ENCODE measurements around the gene FBXW9.
"Not testable (repeated sequence)": the region's sequence is repeated elsewhere in the genome, so short reads cannot be mapped to it uniquely, and the experiment has no call there.

The FBXW9 gene

DNA sequence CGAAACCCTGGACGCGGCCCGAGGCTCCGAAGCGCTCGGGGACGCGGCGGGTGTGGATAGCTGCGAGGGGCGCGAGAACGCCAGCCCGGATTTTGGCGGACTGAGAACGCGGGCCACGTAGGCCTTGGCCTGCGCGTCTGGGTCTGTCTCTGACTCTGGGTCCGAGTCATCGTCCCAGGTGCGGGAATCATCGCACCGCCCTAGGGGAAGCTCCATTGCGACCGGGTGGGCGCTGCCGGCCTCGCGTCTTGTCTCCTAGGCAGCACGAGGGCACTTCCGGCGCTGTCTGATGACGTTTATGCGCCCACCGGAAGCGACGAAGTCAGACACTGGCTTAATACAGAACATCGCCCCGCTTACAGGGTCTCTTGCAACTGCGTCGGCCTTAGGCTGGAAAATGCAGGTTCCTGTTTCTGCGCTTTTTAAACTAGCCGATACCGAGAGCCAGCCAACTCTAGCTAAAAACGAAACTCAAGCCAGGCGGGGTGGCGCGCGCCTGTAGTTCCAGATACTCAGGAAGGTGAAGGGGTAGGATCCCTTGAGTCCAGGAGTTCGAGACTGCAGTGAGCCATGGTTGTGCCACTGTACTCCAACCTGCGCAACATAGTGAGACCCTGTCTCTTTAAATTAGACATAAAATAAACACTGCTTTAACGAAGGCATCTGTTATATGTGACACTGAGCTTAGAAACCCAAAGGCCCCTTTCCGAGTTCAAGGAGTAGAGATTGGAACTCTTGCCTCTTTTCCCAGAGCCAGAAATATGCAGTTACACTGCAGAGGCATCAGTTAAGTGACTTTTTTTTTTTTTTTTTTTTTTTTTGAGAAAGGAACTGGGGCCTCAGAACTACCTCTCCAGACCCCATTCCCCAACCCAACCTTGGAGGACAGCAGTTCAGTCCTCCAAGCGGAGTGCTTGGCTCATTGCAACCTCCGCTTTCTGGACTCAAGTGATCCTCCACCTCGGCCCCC is at the start of gene FBXW9:
Gene FBXW9, minus strand, starts transcription at position 266 of the 970 bp plus-strand sequence. Its CDS starts 50 bp downstream, at position 216.
- DNase-seq = peak; percentile 45

DNA sequence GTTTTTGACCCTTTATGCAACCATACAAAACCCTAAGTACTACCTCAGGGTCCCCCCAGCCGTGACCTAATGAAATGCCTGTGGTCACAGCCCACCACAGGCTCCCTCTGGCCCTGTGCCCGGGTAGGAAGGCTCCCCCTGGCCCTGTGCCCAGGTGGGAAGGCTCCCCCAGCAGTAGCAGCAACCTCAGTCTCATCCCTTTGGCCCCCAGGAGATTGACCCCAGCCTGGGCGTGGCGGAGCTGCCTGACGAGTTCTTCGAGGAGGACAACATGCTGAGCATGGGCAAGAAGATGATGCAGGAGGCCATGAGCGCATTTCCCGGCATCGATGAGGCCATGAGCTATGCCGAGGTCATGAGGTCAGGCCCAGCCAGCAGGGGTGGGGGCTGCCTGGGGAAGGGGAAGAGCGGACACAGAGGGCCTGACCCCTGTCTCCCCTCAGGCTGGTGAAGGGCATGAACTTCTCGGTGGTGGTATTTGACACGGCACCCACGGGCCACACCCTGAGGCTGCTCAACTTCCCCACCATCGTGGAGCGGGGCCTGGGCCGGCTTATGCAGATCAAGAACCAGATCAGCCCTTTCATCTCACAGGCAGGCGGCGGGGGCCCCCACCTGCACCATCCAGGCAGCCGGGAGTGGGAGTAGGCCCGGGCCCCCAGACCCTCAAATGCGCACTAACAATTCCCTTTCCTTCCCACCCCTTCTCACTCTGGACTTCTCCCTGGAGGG is 48.9 kb upstream of the FBXW9 start:
- DNase-seq = no peak

GRCh38 chr19:12737835-12738351 is 41.5 kb upstream of the FBXW9 start:
- no peak for DNase-seq

DNA sequence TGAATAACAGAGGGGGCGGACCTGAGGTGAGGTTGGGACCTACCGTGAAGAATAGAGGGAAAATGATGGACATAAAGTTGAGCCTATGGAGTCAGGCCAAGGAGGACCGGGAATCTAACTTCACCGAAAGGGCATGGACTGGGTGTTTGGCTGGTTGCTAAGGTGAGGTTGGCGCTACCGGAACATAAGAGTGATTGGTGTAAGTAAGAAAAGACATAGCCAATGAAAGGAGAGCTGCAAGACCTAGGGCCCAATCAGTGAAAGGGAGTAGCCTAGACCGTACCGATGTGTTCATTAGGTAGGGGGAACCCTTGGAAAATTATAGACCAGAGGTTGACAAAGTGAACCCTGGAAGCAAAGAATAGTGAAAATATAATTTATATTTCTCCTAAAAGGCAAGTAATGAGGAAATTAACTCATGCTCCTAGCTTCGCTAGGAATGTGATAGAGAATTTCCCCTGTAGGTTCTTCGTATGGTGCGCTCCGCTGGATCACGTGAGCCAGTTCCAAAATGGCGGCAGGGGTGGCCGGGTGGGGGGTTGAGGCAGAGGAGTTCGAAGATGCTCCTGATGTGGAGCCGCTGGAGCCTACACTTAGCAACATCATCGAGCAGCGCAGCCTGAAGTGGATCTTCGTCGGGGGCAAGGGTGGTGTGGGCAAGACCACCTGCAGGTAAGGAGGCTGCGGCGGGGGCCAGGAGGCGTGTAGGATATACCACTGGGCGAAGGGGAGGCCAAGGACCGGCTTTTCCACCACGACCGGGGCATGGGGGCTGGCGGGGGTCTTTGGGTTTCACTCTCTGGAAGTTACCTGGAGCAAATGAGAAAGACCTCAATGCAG is 40.8 kb upstream of the FBXW9 start, which contains the start of gene GET3:
Gene GET3, plus strand, starts transcription at position 503 of the 840 bp plus-strand sequence. Its CDS starts 9 bp downstream, at position 512.
- peak; percentile 99 for DNase-seq

- no peak for DNase-seq
Observed at GRCh38 chr19:12733369-12734214, 37.2 kb upstream of the FBXW9 start.

DNA sequence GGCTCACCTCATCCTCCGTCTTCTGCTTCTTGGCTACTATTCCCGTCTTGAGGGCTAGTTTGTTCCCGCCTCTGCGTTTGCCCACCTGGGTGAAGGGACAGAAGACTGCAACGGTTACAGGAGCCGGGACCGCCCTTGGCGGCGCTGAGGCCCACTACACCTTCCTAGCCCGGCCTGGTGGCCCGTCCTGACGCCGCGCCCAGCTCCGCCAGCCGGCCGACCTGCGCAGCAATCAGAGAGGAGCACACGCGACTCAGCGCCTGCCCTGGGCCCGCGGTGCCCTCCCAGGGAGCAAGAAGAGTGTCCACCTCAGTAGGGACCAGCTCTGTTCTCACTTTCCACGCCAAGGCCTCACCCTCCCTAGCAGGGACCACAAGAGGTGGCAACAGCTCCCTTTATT is 34.9 kb upstream of the FBXW9 start:
- no peak for DNase-seq

GRCh38 chr19:12730064-12730463 is 33.6 kb upstream of the FBXW9 start:
- DNase-seq = no peak

GRCh38 chr19:12727745-12728433 is 31.5 kb upstream of the FBXW9 start:
- no peak for DNase-seq

- no peak for DNase-seq
Observed at GRCh38 chr19:12726988-12727316, 30.5 kb upstream of the FBXW9 start.

- not testable (repeated sequence) for DNase-seq
Observed at GRCh38 chr19:12725612-12726011, 29.2 kb upstream of the FBXW9 start.

DNA sequence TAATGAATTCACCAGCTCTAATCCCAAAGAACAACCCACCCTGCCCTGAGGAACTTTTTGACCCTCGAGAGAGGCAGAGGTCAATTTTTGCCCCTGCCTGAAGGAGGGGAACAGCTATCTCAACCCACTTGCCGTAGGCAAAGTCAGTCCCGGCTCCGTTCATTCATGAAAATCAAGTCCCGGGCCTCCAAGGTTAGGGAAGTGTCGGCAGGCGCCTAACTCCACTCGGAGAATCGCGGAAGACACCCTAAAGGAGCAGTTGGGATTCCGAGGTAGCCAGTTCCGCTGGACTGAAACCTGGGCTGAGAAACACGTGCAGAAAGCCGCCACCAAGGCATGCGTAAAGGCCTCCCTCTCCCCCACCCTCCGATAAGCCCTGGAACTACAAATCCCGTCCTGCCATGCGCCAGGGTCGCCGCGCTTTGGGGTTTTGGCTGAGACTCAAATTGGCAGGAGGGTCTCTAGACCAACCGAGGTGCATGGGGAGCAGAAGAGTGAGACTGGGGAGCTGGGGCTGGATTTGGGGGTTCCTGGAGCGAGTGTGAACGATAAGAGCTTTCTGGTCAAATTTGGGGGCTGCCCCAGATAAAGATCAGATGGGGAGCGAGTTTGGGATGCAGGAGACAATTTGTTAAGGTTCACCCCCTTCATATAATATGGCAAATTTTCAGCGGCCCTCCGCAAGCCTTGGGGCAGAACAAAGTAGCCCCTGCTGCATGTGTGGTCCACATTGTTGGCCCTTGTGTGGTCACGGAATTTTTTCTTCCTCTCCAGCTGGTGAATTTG is 27.4 kb upstream of the FBXW9 start, which contains the start of gene TNPO2:
Gene TNPO2, minus strand, starts transcription at position 292 of the 786 bp plus-strand sequence. CDS start 2,955 bp downstream, outside the sequence.
- DNase-seq = peak; percentile 1

GRCh38 chr19:12723381-12723640 is 26.9 kb upstream of the FBXW9 start:
- no peak for DNase-seq

DNA sequence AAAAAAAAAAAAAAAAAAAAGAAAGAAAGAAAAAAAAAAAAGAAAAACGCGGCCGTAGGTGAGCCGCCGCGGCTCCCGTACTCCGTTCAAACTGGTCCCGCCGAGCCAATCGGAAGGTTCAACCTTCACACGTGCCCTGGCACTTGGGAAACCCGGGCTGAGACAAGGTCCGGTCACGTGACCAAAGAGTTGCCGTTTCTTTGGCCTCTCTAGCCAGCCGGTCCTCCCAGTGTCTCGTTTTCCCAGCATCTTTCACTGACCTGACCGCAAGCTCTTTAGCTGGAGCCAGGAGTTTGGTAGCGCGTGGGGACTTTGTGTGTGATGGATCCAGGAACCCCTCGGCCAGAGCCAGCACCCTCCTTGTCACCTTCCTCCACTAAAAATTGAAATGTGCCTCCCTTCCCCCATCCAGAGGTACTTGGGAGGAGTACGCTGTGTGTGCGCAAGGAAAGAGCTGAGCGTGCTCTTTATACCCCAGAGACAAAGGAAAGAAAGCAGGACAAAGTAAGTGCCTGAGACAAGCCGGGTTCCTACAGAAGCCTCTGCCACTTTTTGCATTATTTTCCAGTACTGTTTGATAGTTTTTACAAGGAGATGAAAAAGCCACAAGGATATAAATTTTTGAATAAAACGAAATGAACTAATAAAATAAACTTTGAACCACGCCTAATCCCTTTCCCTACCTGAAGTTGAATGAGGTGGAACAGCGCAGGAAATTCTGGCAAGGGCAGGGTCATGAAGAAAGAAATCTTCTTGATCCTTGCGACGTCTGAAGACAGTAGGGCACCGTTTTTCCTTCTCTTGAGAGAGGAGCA is 26.3 kb upstream of the FBXW9 start:
- DNase-seq = peak; percentile 91

- no peak for DNase-seq
Observed at GRCh38 chr19:12721656-12722565, 25.5 kb upstream of the FBXW9 start.

GRCh38 chr19:12720851-12721655 is 24.6 kb upstream of the FBXW9 start:
- DNase-seq = no peak

GRCh38 chr19:12720296-12720695 is 23.9 kb upstream of the FBXW9 start:
- DNase-seq = no peak

- DNase-seq = no peak
Observed at GRCh38 chr19:12715929-12716328, 19.5 kb upstream of the FBXW9 start.
